Mesenchymal stem cell (in vitro differentiated cells and primary cell): ENCODE results near the gene LLGL2.
"Not testable (repeated sequence)": the region's sequence is repeated elsewhere in the genome, so short reads cannot be mapped to it uniquely, and the experiment has no call there.

ENCODE experiments used
- DNase-seq: peaks from one replicate; pipeline ENCODE4 v3.0.0-alpha.2; 2013
- H2AFZ ChIP-seq: one replicate; pipeline ENCODE4 v1.6.1; 2013; ENCODE audit warnings: low read depth, mild to moderate bottlenecking, control low read depth, inconsistent platforms, low read length, moderate library complexity
- H2AK5ac ChIP-seq: 2 replicates; pipeline ENCODE4 v1.6.1; 2013; ENCODE audit warnings: low read length, moderate library complexity, mild to moderate bottlenecking, inconsistent platforms; ENCODE audit not compliant: severe bottlenecking
- H2BK120ac ChIP-seq: one replicate; pipeline ENCODE4 v1.6.1; 2013; ENCODE audit warnings: low read depth, mild to moderate bottlenecking, inconsistent platforms, low read length, moderate library complexity
- H2BK12ac ChIP-seq, 2 experiments: one replicate each; pipeline ENCODE4 v1.6.1; 2013; ENCODE audit warnings: inconsistent platforms in 2 of 2, low read length in 2 of 2, mild to moderate bottlenecking in 2 of 2, moderate library complexity in 2 of 2, control low read depth in 1 of 2
- H2BK15ac ChIP-seq: one replicate; pipeline ENCODE4 v1.6.1; 2013; ENCODE audit warnings: mild to moderate bottlenecking, low read depth, inconsistent platforms; ENCODE audit not compliant: poor library complexity, severe bottlenecking
- H2BK5ac ChIP-seq: 2 replicates; pipeline ENCODE4 v1.6.1; 2013; ENCODE audit warnings: low read depth, mild to moderate bottlenecking, low read length, control low read depth, inconsistent platforms; ENCODE audit not compliant: poor library complexity, severe bottlenecking
- H3K14ac ChIP-seq, 2 experiments: one replicate each; pipeline ENCODE4 v1.6.1; 2013; ENCODE audit warnings: inconsistent platforms in 2 of 2, low read length in 2 of 2, control low read depth in 1 of 2, mild to moderate bottlenecking in 1 of 2, moderate library complexity in 1 of 2
- H3K18ac ChIP-seq, 2 experiments: one replicate each; pipeline ENCODE4 v1.6.1; 2013; ENCODE audit warnings: inconsistent platforms in 2 of 2, low read length in 2 of 2, control low read depth in 1 of 2, low read depth in 1 of 2, mild to moderate bottlenecking in 1 of 2
- H3K23ac ChIP-seq, 2 experiments: one replicate each; pipeline ENCODE4 v1.6.1; 2013; ENCODE audit warnings: inconsistent platforms in 2 of 2, low read length in 2 of 2, mild to moderate bottlenecking in 2 of 2, moderate library complexity in 2 of 2, control low read depth in 1 of 2
- H3K27ac ChIP-seq: 2 replicates; pipeline ENCODE4 v1.5.1; 2013; ENCODE audit warnings: mild to moderate bottlenecking, moderate library complexity, low read length, control low read depth, inconsistent platforms; ENCODE audit not compliant: poor library complexity, severe bottlenecking
- H3K27me3 ChIP-seq, 2 experiments: 2 replicates each; pipeline versions ENCODE4 v1.6.1 to v1.7.0; 2013; ENCODE audit warnings: low read length in 2 of 2, mild to moderate bottlenecking in 2 of 2, moderate library complexity in 2 of 2, control low read depth in 1 of 2, inconsistent platforms in 1 of 2; ENCODE audit not compliant: control insufficient read depth in 1 of 2, insufficient read depth in 1 of 2
- H3K36me3 ChIP-seq, 2 experiments: 2 replicates each; pipeline versions ENCODE4 v1.6.1 to v1.7.0; 2013; ENCODE audit warnings: low read length in 2 of 2, control low read depth in 1 of 2, inconsistent platforms in 1 of 2, low read depth in 1 of 2, mild to moderate bottlenecking in 1 of 2; ENCODE audit not compliant: insufficient read depth in 2 of 2, control insufficient read depth in 1 of 2
- H3K4ac ChIP-seq, 2 experiments: one replicate each; pipeline ENCODE4 v1.6.1; 2013; ENCODE audit warnings: inconsistent platforms in 2 of 2, low read length in 2 of 2, mild to moderate bottlenecking in 2 of 2, moderate library complexity in 2 of 2, control low read depth in 1 of 2, low read depth in 1 of 2
- H3K4me1 ChIP-seq: 2 replicates; pipeline ENCODE4 v1.6.1; 2013; ENCODE audit warnings: low read depth, low read length, control low read depth; ENCODE audit not compliant: control insufficient read depth, insufficient read depth
- H3K4me2 ChIP-seq: 2 replicates; pipeline ENCODE4 v1.6.1; 2013; ENCODE audit warnings: low read length, mild to moderate bottlenecking, inconsistent platforms; ENCODE audit not compliant: poor library complexity, severe bottlenecking
- H3K4me3 ChIP-seq, 2 experiments: 2 replicates each; pipeline versions ENCODE4 v1.5.1 to v1.7.0; 2013; ENCODE audit warnings: low read length in 2 of 2, mild to moderate bottlenecking in 2 of 2, control low read depth in 1 of 2, low read depth in 1 of 2; ENCODE audit not compliant: insufficient read depth in 1 of 2
- H3K79me1 ChIP-seq: replicated peaks from 2 replicates; pipeline ENCODE4 v1.6.1; 2013; ENCODE audit warnings: mild to moderate bottlenecking, control low read depth, low read length, inconsistent platforms; ENCODE audit not compliant: poor library complexity, severe bottlenecking
- H3K9ac ChIP-seq: 2 replicates; pipeline ENCODE4 v1.7.0; 2013; ENCODE audit warnings: mild to moderate bottlenecking, low read length, moderate library complexity
- H3K9me3 ChIP-seq: 2 replicates; pipeline ENCODE4 v1.7.0; 2013; ENCODE audit warnings: mild to moderate bottlenecking, low read length; ENCODE audit not compliant: control insufficient read depth
- H4K8ac ChIP-seq: one replicate; pipeline ENCODE4 v1.6.1; 2013; ENCODE audit warnings: inconsistent platforms, mild to moderate bottlenecking, low read length, moderate library complexity
- H4K91ac ChIP-seq: one replicate; pipeline ENCODE4 v1.6.1; 2013; ENCODE audit warnings: mild to moderate bottlenecking, low read length, inconsistent platforms
- WGBS: methylation state at CpG from one replicate; pipeline ENCODE4 v1.1.7; 2013; ENCODE audit warnings: mixed read lengths; 5-methylcytosine and 5-hydroxymethylcytosine counted together

Gene LLGL2

GRCh38 chr17:75575728-75576127 lies 50.2 kb downstream of the LLGL2 start:
- H3K27ac ChIP-seq = no peak overlapping the region
- no peak overlapping the region for H3K9ac ChIP-seq
- no peak overlapping the region for H3K18ac ChIP-seq
- H3K36me3 ChIP-seq = peaks cover 0 to 4% of the 10 kb centered on the region in 2 experiments
- H3K27me3 ChIP-seq = peaks cover 0 to 41% of the 10 kb centered on the region in 2 experiments
- no peaks in the 10 kb centered on the region for H3K79me1 ChIP-seq
- no peak overlapping the region for H2AK5ac ChIP-seq
- H3K14ac ChIP-seq = no peak overlapping the region
- no peak for DNase-seq
- H2BK12ac ChIP-seq = no peak overlapping the region
- H3K23ac ChIP-seq = no peak overlapping the region
- H2BK5ac ChIP-seq = no peak overlapping the region
- H3K4ac ChIP-seq = no peak overlapping the region
- no peak overlapping the region for H3K4me3 ChIP-seq
- no peak overlapping the region for H2BK15ac ChIP-seq
- H3K9me3 ChIP-seq = no peaks in the 10 kb centered on the region
- peaks cover 5% of the 10 kb centered on the region for H3K4me1 ChIP-seq
- 82% methylated on average over 11 of the region's 11 CpGs for WGBS
- H2AFZ ChIP-seq = no peak overlapping the region
- H4K91ac ChIP-seq = no peak overlapping the region
- H2BK120ac ChIP-seq = no peak overlapping the region
- H3K4me2 ChIP-seq = no peak overlapping the region
- no peak overlapping the region for H4K8ac ChIP-seq

DNA sequence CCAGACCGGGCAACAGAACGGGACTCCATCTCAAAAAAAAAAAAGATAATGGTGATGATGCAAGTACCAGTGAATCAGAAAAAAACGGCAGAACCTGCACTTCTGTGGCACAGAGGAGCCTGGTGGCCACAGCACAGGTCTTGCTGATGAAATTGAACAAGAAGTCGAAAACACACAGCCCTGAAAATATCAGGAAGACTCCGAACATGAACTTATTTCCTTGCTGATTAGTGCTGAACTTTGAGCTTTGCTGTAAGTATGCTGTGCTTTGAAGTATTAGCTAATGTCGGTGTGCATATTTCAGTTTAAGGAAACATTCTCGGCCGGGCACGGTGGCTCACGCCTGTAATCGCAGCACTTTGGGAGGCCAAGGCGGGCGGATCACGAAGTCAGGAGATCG lies 51.2 kb downstream of the LLGL2 start:
- Histone ChIP-seq H4K91ac (no peak overlapping the region), H2AK5ac (no peak overlapping the region), H2AFZ (no peak overlapping the region), H2BK15ac (no peak overlapping the region), H3K27me3 (peaks cover 0 to 42% of the 10 kb centered on the region in 2 experiments), H2BK12ac (no peak overlapping the region), H3K79me1 (no peaks in the 10 kb centered on the region), H3K4me3 (no peak overlapping the region), H3K4me1 (peaks cover 1% of the 10 kb centered on the region), H3K23ac (no peak overlapping the region), H2BK120ac (no peak overlapping the region), H3K18ac (no peak overlapping the region), H3K4me2 (no peak overlapping the region), H3K14ac (no peak overlapping the region), H3K9me3 (no peaks in the 10 kb centered on the region), H3K9ac (no peak overlapping the region), H4K8ac (no peak overlapping the region), H3K27ac (no peak overlapping the region), H3K4ac (no peak overlapping the region), H3K36me3 (peaks cover 0 to 4% of the 10 kb centered on the region in 2 experiments), H2BK5ac (no peak overlapping the region)
- no peak for DNase-seq
- 95% methylated on average over 14 of the region's 15 CpGs for WGBS

- not testable (repeated sequence) for H4K91ac ChIP-seq, H2AFZ ChIP-seq, H3K4me2 ChIP-seq, H3K9me3 ChIP-seq, H4K8ac ChIP-seq, DNase-seq, H3K18ac ChIP-seq, H3K4me1 ChIP-seq, H3K27ac ChIP-seq, H3K4me3 ChIP-seq, H3K9ac ChIP-seq, H2BK15ac ChIP-seq, H3K79me1 ChIP-seq, H2BK5ac ChIP-seq, H3K23ac ChIP-seq, H3K36me3 ChIP-seq, H2BK12ac ChIP-seq, H2AK5ac ChIP-seq, H2BK120ac ChIP-seq, H3K4ac ChIP-seq, H3K14ac ChIP-seq
- H3K27me3 ChIP-seq = peaks cover 0 to 33% of the 10 kb centered on the region in 2 experiments
- WGBS = 87% methylated on average over 23 of the region's 23 CpGs
Observed at GRCh38 chr17:75581121-75581725, 55.7 kb downstream of the LLGL2 start.

DNA sequence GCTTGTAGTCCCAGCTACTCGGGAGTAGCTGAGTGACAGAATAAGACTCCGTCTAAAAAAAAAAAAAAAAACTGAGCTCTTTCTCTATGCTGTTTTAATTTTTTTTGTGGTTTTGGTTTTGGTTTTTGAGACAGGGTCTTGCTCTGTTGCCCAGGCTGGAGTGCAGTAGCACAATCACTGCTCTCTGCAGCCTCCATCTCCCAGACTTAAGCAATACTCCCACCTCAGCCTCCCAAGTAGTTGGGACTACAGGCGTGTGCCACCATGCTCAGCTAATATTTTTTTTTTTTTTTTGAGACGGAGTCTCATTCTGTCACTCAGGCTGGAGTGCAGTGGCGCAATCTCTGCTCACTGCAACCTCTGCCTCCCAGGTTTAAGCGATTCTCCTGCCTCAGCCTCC lies 57.7 kb downstream of the LLGL2 start:
- not testable (repeated sequence) for H3K18ac ChIP-seq, H2BK120ac ChIP-seq, H3K4me1 ChIP-seq, H3K4me2 ChIP-seq, H4K8ac ChIP-seq, H3K9me3 ChIP-seq, H2BK5ac ChIP-seq, H3K4ac ChIP-seq, H3K14ac ChIP-seq, H4K91ac ChIP-seq, H2BK15ac ChIP-seq, DNase-seq, H2AFZ ChIP-seq, H3K79me1 ChIP-seq, H3K23ac ChIP-seq, H3K27ac ChIP-seq, H3K4me3 ChIP-seq, H2BK12ac ChIP-seq, H3K36me3 ChIP-seq, H2AK5ac ChIP-seq, H3K9ac ChIP-seq
- H3K27me3 ChIP-seq = peaks cover 10 to 48% of the 10 kb centered on the region in 2 experiments
- WGBS = 98% methylated on average over 6 of the region's 6 CpGs
